IMR-90 (cell line): ENCODE results near the gene COMMD1.

ENCODE experiments used
- BHLHE40 ChIP-seq: fragments of 150-350 bp; IDR thresholded peaks from 2 replicates; pipeline ENCODE4 v1.6.1; 2016; ENCODE audit warnings: mild to moderate bottlenecking, low read depth, low read length
- CEBPB ChIP-seq: IDR thresholded peaks from 2 replicates; pipeline ENCODE4 v1.6.1; 2012; ENCODE audit warnings: low read depth, low read length, improper control_type of control experiment
- ELK1 ChIP-seq: fragments of 150-350 bp; IDR thresholded peaks from 2 replicates; pipeline ENCODE4 v1.6.1; 2016; ENCODE audit warnings: low read depth, mild to moderate bottlenecking, low read length, moderate library complexity, borderline replicate concordance
- MAFK ChIP-seq: IDR thresholded peaks from 2 replicates; pipeline ENCODE4 v1.6.1; 2012; ENCODE audit warnings: low read depth, low read length, improper control_type of control experiment
- MXI1 ChIP-seq: IDR thresholded peaks from 2 replicates; pipeline ENCODE4 v1.6.1; 2012; ENCODE audit warnings: low read depth, mild to moderate bottlenecking, low read length, moderate library complexity, borderline replicate concordance
- NFE2L2 ChIP-seq: fragments of 150-350 bp; IDR thresholded peaks from 2 replicates; pipeline ENCODE4 v1.6.1; 2016; ENCODE audit warnings: low read depth, mild to moderate bottlenecking, low read length
- POLR2A ChIP-seq: IDR thresholded peaks from 2 replicates; pipeline ENCODE4 v1.6.1; 2012; ENCODE audit warnings: mild to moderate bottlenecking, low read depth, low read length
- RAD21 ChIP-seq: IDR thresholded peaks from 2 replicates; pipeline ENCODE4 v1.6.1; 2012; ENCODE audit warnings: low read length, improper control_type of control experiment
- RCOR1 ChIP-seq: IDR thresholded peaks from 2 replicates; pipeline ENCODE4 v1.6.1; 2012; ENCODE audit warnings: mild to moderate bottlenecking, low read length, improper control_type of control experiment; ENCODE audit not compliant: insufficient replicate concordance
- RFX5 ChIP-seq: IDR thresholded peaks from 2 replicates; pipeline ENCODE4 v1.8.0; 2012; ENCODE audit warnings: low read depth, mild to moderate bottlenecking, low read length, moderate library complexity
- SMC3 ChIP-seq: fragments of 150-350 bp; IDR thresholded peaks from 2 replicates; pipeline ENCODE4 v1.6.1; 2016; ENCODE audit warnings: low read depth, mild to moderate bottlenecking, antibody characterized with exemption, low read length, moderate library complexity
- USF2 ChIP-seq: fragments of 150-350 bp; IDR thresholded peaks from 2 replicates; pipeline ENCODE4 v1.6.1; 2017; ENCODE audit warnings: mild to moderate bottlenecking, antibody characterized with exemption, low read length, low read depth
- TF ChIP-seq, protein P1 (sequence below): conservative IDR thresholded peaks from 2 replicates; pipeline ENCODE4 v1.5.1; 2012; ENCODE audit warnings: mild to moderate bottlenecking, low read depth, low read length, improper control_type of control experiment

DNA sequence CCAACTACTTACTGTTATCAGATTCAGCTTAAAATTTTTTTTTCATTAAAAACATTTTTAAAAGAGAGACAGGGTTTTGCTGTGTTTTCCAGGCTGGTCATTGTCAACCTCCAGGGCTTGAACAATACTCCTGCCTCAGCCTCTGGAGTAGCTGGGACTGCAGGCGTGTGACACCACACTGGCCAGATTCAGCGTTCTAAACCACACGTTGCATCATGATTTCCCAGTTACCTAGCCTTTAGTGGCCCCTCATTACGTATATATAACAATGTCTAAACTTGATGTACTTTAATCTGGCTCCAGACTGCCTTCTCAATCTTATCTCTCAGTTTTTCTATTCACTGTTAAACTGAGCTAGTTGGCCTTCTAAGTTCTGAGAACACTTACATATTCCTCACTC, 89.6 kb downstream of the COMMD1 start:
- TF ChIP-seq POLR2A, result no peak
- TF ChIP-seq, protein P1, sequence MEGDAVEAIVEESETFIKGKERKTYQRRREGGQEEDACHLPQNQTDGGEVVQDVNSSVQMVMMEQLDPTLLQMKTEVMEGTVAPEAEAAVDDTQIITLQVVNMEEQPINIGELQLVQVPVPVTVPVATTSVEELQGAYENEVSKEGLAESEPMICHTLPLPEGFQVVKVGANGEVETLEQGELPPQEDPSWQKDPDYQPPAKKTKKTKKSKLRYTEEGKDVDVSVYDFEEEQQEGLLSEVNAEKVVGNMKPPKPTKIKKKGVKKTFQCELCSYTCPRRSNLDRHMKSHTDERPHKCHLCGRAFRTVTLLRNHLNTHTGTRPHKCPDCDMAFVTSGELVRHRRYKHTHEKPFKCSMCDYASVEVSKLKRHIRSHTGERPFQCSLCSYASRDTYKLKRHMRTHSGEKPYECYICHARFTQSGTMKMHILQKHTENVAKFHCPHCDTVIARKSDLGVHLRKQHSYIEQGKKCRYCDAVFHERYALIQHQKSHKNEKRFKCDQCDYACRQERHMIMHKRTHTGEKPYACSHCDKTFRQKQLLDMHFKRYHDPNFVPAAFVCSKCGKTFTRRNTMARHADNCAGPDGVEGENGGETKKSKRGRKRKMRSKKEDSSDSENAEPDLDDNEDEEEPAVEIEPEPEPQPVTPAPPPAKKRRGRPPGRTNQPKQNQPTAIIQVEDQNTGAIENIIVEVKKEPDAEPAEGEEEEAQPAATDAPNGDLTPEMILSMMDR, result no peak
- TF ChIP-seq RAD21, result no peak
- TF ChIP-seq BHLHE40, result no peak
- TF ChIP-seq MXI1, result no peak
- no peak for TF ChIP-seq RFX5
- TF ChIP-seq CEBPB, result 0 out of 2 replicates have a peak, but pooled peaks have one; percentile 4
- TF ChIP-seq ELK1, result no peak
- TF ChIP-seq NFE2L2, result no peak
- no peak for TF ChIP-seq SMC3
- TF ChIP-seq RCOR1, result no peak
- TF ChIP-seq MAFK, result no peak
- TF ChIP-seq USF2, result no peak
